Gastrocnemius medialis (tissue), 4 donors: Measurements from ENCODE around the gene CAMTA1. TPM values are rescaled to one million over a fixed set of nuclear protein-coding genes. Genes with fewer than 3 reads are reported as not detected.

Source experiments
- ATAC-seq, 2 donors: fragments of 150-250 bp; one replicate each; pipeline ENCODE4 v1.9.1; 2016
- DNase-seq, 2 donors: peaks; one replicate each; pipeline ENCODE4 v3.0.0-alpha.2; 2019
- H3K27ac ChIP-seq, 4 donors: fragments of 200-600 bp; sonication (generic); 1 replicate in 1 of 4; 2 replicates in 3 of 4; pipeline ENCODE4 v1.5.1; 2016 to 2018; ENCODE audit warnings: mild to moderate bottlenecking in 2 of 4, moderate library complexity in 1 of 4
- H3K27me3 ChIP-seq, 3 donors: fragments of 200-600 bp; sonication (generic) in 2 of 3; 1 replicate in 1 of 3; 2 replicates in 2 of 3; pipeline versions ENCODE4 v1.5.1 to v1.6.0; 2016 to 2019; ENCODE audit warnings: mild to moderate bottlenecking in 1 of 3, moderate library complexity in 1 of 3
- H3K36me3 ChIP-seq, 2 donors: fragments of 200-600 bp; sonication (generic) in 1 of 2; one replicate each; pipeline ENCODE4 v1.5.1; 2017 to 2018
- H3K4me1 ChIP-seq, 2 donors: fragments of 200-600 bp; sonication (generic) in 1 of 2; one replicate each; pipeline ENCODE4 v1.5.1; 2016 to 2017; ENCODE audit warnings: mild to moderate bottlenecking in 2 of 2
- H3K4me3 ChIP-seq, 4 donors: fragments of 200-600 bp; sonication (generic) in 3 of 4; 1 replicate in 1 of 4; 2 replicates in 3 of 4; pipeline ENCODE4 v1.5.1; 2016 to 2019; ENCODE audit warnings: mild to moderate bottlenecking in 2 of 4
- H3K9me3 ChIP-seq, 3 donors: fragments of 200-600 bp; sonication (generic) in 2 of 3; 1 replicate in 1 of 3; 2 replicates in 2 of 3; pipeline ENCODE4 v1.5.1; 2016 to 2019
- CTCF ChIP-seq, 5 experiments: fragments of 450-650 bp in 3 of 5; fragments of 200-600 bp in 2 of 5; sonication (generic) in 2 of 5; IDR thresholded peaks in 4 of 5; conservative IDR thresholded peaks in 1 of 5; 1 replicate in 4 of 5; 2 replicates in 1 of 5; pipeline ENCODE4 v1.5.1; 2016 to 2019; ENCODE audit warnings: antibody characterized with exemption in 5 of 5, mild to moderate bottlenecking in 3 of 5, moderate library complexity in 3 of 5
- POLR2A ChIP-seq, 2 donors: fragments of 450-650 bp; IDR thresholded peaks; one replicate each; pipeline ENCODE4 v1.6.1; 2017; ENCODE audit warnings: antibody characterized with exemption in 2 of 2, mild to moderate bottlenecking in 2 of 2, moderate library complexity in 2 of 2
- in situ Hi-C, 4 donors: fragments of 200-750 bp; cut with MboI; loops; one replicate each; pipeline versions ENCODE4 v1.15.0 to v1.8.0; 2017; ENCODE audit warnings: low sequenced_read_pairs in 4 of 4
- intact Hi-C: fragments of 100-400 bp; cut with DNase I; formaldehyde crosslinking; loops from one replicate; pipeline ENCODE4 v1.15.1; 2023; ENCODE audit warnings: low total_unique reads
- total RNA-seq, 4 donors: library from RNA; depleted of rRNA; stranded (reverse); fragments of >200 nt; gene quantifications; one replicate each; pipeline versions ENCODE4 v1.1.0 to v1.2.3, GENCODE V29; 2016

Gene CAMTA1
- total RNA-seq, 4 donors from 2014 or later: 60.5 to 113 (median 70.4) TPM

GRCh38 chr1:6874298-6874697, 89.0 kb downstream of the CAMTA1 start:
- no peak overlapping the region for H3K4me3 ChIP-seq
- intact Hi-C loops (no loop called here), in situ Hi-C loops (loop anchor here in 1 of 4 donors (10.0 kb wide), 1 partner anchor 79 kb away; no protein-coding TSS in a partner anchor)
- H3K36me3 ChIP-seq: peaks cover 0 to 6% of the 10 kb centered on the region in 2 donors
- H3K27ac ChIP-seq: no peak overlapping the region
- H3K4me1 ChIP-seq: peaks cover 2 to 4% of the 10 kb centered on the region in 2 donors
- DNase-seq (no peak), ATAC-seq (no peak)
- TF ChIP-seq CTCF (IDR thresholded peaks at IDR 0.05 in 4 of 5, conservative IDR thresholded peaks at IDR 0.05 in 1 of 5): no peak
- no peak for TF ChIP-seq POLR2A (IDR thresholded peaks at IDR 0.05)
- H3K27me3 ChIP-seq: no peaks in the 10 kb centered on the region
- H3K9me3 ChIP-seq: no peaks in the 10 kb centered on the region

DNA sequence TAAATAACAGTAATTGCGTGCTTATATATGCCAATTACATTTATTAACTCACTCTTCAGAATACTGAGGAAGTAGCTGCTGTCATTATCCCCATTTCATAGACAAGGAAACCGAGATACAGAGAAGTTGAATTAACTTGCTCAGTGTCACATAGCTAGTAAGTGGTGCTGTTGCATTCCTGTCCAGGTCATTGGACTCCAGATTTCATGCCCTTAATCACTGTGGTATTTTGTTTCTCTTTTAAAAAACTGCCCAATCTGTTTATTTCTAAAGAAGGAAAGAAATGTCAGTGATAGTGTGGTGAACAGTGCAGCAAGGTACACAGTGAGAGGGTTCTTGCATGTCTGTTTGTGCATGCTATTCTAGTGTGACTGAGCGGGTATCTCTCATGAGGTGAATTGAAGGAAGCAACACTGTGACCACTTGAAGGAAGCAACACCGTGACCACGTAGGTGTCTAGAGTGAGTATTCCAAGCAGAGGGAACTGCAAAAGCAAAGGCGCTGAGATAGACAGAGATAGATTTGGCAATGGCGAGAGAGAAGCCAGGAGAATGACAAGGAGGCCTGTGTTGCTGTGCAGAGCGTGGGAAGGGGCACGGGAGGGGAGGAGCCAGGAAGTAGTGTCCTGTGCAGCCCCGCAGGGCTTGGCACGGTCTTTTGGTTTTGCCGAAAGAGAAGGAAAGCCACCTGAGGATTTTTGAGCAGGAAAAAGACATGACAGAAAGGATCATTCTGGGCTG, 95.9 kb downstream of the CAMTA1 start:
- intact Hi-C loops: no loop called here
- Histone ChIP-seq H3K9me3 (no peaks in the 10 kb centered on the region), H3K27me3 (no peaks in the 10 kb centered on the region), H3K4me1 (peaks cover 0 to 4% of the 10 kb centered on the region in 2 donors), H3K36me3 (no peaks in the 10 kb centered on the region), H3K27ac (no peak overlapping the region), H3K4me3 (no peak overlapping the region)
- ATAC-seq (no peak), DNase-seq (no peak)
- TF ChIP-seq POLR2A (IDR thresholded peaks at IDR 0.05): no peak
- TF ChIP-seq CTCF (IDR thresholded peaks at IDR 0.05 in 4 of 5, conservative IDR thresholded peaks at IDR 0.05 in 1 of 5): no peak
- in situ Hi-C loops: loop anchor here in 3 of 4 donors (10.0 to 25.0 kb wide), 3 partner anchors 86 to 756 kb away; no protein-coding TSS in a partner anchor

DNA sequence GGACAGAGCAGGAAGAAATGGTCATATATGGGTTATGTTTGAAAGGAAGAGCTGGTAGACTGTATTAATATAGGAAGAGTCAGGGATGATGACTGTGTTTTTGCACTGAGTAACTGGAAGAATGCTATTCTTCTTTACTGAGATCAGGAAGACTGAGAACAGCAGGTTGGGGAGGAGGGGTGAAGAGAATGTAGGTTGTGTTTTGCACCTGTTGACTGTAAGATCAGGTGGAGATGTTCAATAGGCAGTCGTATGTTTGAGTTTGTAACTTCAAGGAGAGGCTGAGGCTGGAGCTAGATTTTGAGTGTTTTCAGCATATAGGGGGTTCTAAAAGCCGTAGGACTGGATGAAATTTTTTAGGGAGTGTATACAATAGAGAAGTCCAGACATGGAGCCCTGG, 97.2 kb downstream of the CAMTA1 start:
- Histone ChIP-seq H3K4me1 (peaks cover 0 to 4% of the 10 kb centered on the region in 2 donors), H3K36me3 (no peaks in the 10 kb centered on the region), H3K4me3 (no peak overlapping the region), H3K27ac (no peak overlapping the region), H3K27me3 (no peaks in the 10 kb centered on the region), H3K9me3 (no peaks in the 10 kb centered on the region)
- no peak for TF ChIP-seq CTCF (IDR thresholded peaks at IDR 0.05 in 4 of 5, conservative IDR thresholded peaks at IDR 0.05 in 1 of 5)
- no peak for TF ChIP-seq POLR2A (IDR thresholded peaks at IDR 0.05)
- in situ Hi-C loops: loop anchor here in 3 of 4 donors (10.0 to 25.0 kb wide), 3 partner anchors 88 to 755 kb away; no protein-coding TSS in a partner anchor
- intact Hi-C loops: no loop called here
- no peak for ATAC-seq
- no peak for DNase-seq

DNA sequence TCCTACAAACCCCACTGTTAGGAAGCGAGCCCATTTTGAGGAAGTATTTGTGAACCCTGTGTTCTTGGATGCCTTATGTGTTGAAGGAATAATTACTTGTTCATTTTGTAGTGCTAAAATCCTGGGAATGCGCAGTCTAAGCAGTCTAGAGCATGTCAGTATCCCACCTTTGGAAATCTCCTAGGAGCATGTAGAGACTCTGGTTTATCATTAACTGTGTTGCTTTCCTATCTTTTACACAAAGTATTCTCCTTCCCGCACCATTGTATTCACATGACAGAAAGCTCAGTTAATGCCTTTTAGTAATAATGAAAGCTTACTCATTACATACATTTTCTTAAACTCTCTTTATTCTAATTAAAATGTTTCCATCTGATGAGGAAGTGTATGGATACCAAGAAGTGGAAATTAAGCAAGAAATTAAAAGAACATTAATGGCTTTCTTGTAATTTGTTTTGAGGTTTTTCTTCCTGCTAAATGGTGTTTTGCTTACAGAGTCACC, 99.4 kb downstream of the CAMTA1 start:
- intact Hi-C loops (no loop called here), in situ Hi-C loops (loop anchor here in 3 of 4 donors (10.0 to 25.0 kb wide), 3 partner anchors 90 to 753 kb away; no protein-coding TSS in a partner anchor)
- no peaks in the 10 kb centered on the region for H3K27me3 ChIP-seq
- DNase-seq (no peak), ATAC-seq (no peak)
- no peak overlapping the region for H3K27ac ChIP-seq
- TF ChIP-seq POLR2A (IDR thresholded peaks at IDR 0.05) (no peak), CTCF (IDR thresholded peaks at IDR 0.05 in 4 of 5, conservative IDR thresholded peaks at IDR 0.05 in 1 of 5) (no peak)
- no peaks in the 10 kb centered on the region for H3K9me3 ChIP-seq
- H3K4me3 ChIP-seq: no peak overlapping the region
- H3K4me1 ChIP-seq: peaks cover 0 to 4% of the 10 kb centered on the region in 2 donors
- H3K36me3 ChIP-seq: no peaks in the 10 kb centered on the region
